K562 (cell line): ENCODE data around the gene SLC44A5. TPM values are rescaled to one million over a fixed set of nuclear protein-coding genes. Genes with fewer than 3 reads are reported as not detected.

Experiments
- ATAC-seq: fragments of 200-7000 bp; cut with Tn5 transposase; 3 replicates; pipeline ENCODE4 v1.9.1; 2020; ENCODE audit warnings: moderate library complexity
- BruUV-seq: library from RNA; stranded (reverse); fragments of 400-500 nt; replicated peaks from 2 replicates; lab custom pipeline; 2021; lab: Mats Ljungman, UMichigan
- CTCF ChIA-PET: fragments of 300-600 bp; formaldehyde crosslinking; extraction: SDS; loops from one replicate; lab custom pipeline; 2021; ENCODE audit warnings: low intra/inter-chr PET ratio; lab: Yijun Ruan, JAX
- POLR2A ChIA-PET: fragments of 300-600, 350-650 bp; sonication (Branson Sonifier 250); formaldehyde crosslinking; extraction: SDS; loops from one replicate; lab custom pipeline; 2021; ENCODE audit warnings: antibody characterized with exemption, inconsistent platforms; lab: Yijun Ruan, JAX
- DNase-seq, 4 experiments: peaks; one replicate each; pipeline versions ENCODE4 v3.0.0 to v3.0.0-alpha.2; 2011 to 2018; ENCODE audit warnings: low spot score in 3 of 4, mixed read lengths in 3 of 4; ENCODE audit errors: extremely low read depth in 1 of 4
- FAIRE-seq: peaks from 2 replicates; lab custom pipeline; 2011; peaks lifted over from hg19 to GRCh38; lab: Jason Lieb, UNC
- H2AFZ ChIP-seq: 2 replicates; pipeline ENCODE4 v1.6.0; 2011; ENCODE audit warnings: low read depth, low read length, control low read depth, inconsistent platforms
- H3K27ac ChIP-seq: fragments of 200-600 bp; 3 replicates; pipeline ENCODE4 v1.8.0; 2011; ENCODE audit warnings: low read depth, mild to moderate bottlenecking, control low read depth, inconsistent platforms, low read length, moderate library complexity, mixed read lengths; ENCODE audit errors: extremely low read depth
- H3K27me3 ChIP-seq, 2 experiments: fragments of 300-600 bp in 1 of 2; 2 replicates in 1 of 2; 3 replicates in 1 of 2; pipeline versions ENCODE4 v1.6.0 to v1.8.0; 2011; ENCODE audit warnings: inconsistent platforms in 2 of 2, low read length in 2 of 2, mild to moderate bottlenecking in 1 of 2, mixed read lengths in 1 of 2, moderate library complexity in 1 of 2; ENCODE audit not compliant: control insufficient read depth in 2 of 2, insufficient read depth in 2 of 2
- H3K36me3 ChIP-seq: fragments of 300-600 bp; 3 replicates; pipeline ENCODE4 v1.8.0; 2011; ENCODE audit warnings: mild to moderate bottlenecking, low read length, inconsistent platforms; ENCODE audit not compliant: control insufficient read depth, insufficient read depth
- H3K4me1 ChIP-seq, 2 experiments: fragments of 200-600 bp in 1 of 2; replicated peaks in 1 of 2; 2 replicates in 1 of 2; 3 replicates in 1 of 2; pipeline versions ENCODE4 v1.5.1 to v1.8.0; 2011; ENCODE audit warnings: inconsistent platforms in 2 of 2, low read length in 2 of 2, mild to moderate bottlenecking in 1 of 2, mixed read lengths in 1 of 2, moderate library complexity in 1 of 2; ENCODE audit not compliant: control insufficient read depth in 2 of 2, insufficient read depth in 2 of 2
- H3K4me2 ChIP-seq: 2 replicates; pipeline ENCODE4 v1.6.1; 2011; ENCODE audit warnings: low read length, control low read depth, inconsistent platforms, mixed read lengths; ENCODE audit not compliant: insufficient read depth
- H3K4me3 ChIP-seq: fragments of 200-600 bp; sonication (generic), shearing (Covaris generic); 2 replicates; pipeline ENCODE4 v1.5.1; 2016; ENCODE audit warnings: control low read depth, inconsistent platforms
- H3K79me2 ChIP-seq: fragments of 200-600 bp; 3 replicates; pipeline ENCODE4 v1.8.0; 2011; ENCODE audit warnings: low read length, inconsistent platforms; ENCODE audit not compliant: control insufficient read depth, insufficient read depth
- H3K9ac ChIP-seq, 2 experiments: 2 replicates each; pipeline versions ENCODE4 v1.6.0 to v1.6.1; 2011; ENCODE audit warnings: low read depth in 2 of 2, low read length in 2 of 2, control low read depth in 1 of 2, inconsistent platforms in 1 of 2, mild to moderate bottlenecking in 1 of 2, mixed read lengths in 1 of 2; ENCODE audit not compliant: insufficient read depth in 1 of 2
- H3K9me1 ChIP-seq: one replicate; pipeline ENCODE4 v1.6.0; 2011; ENCODE audit warnings: inconsistent platforms, mild to moderate bottlenecking, low read length, moderate library complexity; ENCODE audit not compliant: control insufficient read depth, insufficient read depth
- H3K9me3 ChIP-seq: replicated peaks from 2 replicates; pipeline ENCODE4 v1.5.1; 2011; ENCODE audit warnings: low read depth, low read length, inconsistent platforms; ENCODE audit not compliant: control insufficient read depth, insufficient read depth
- H4K20me1 ChIP-seq: replicated peaks from 2 replicates; pipeline ENCODE4 v1.6.1; 2011; ENCODE audit warnings: low read length, inconsistent platforms, mixed read lengths; ENCODE audit not compliant: control insufficient read depth, insufficient read depth
- CBFA2T3 ChIP-seq: fragments of 450-650 bp; IDR thresholded peaks from 2 replicates; pipeline ENCODE4 v1.6.1; 2017
- EGR1 ChIP-seq: fragments of 450-650 bp; conservative IDR thresholded peaks from 2 replicates; pipeline ENCODE4 v1.6.1; 2017; ENCODE audit warnings: mild to moderate bottlenecking
- GATAD2A ChIP-seq: fragments of 450-650 bp; IDR thresholded peaks from 2 replicates; pipeline ENCODE4 v1.6.1; 2017
- HNRNPLL ChIP-seq: fragments of 200-400 bp; formaldehyde crosslinking; IDR thresholded peaks from 2 replicates; pipeline ENCODE4 v1.6.1; 2017; ENCODE audit warnings: low read length, low read depth, mild to moderate bottlenecking; ENCODE audit not compliant: poor library complexity, severe bottlenecking
- KAT7 ChIP-seq: sonication (generic); formaldehyde crosslinking; IDR thresholded peaks from 2 replicates; pipeline ENCODE4 v1.8.0; 2022; ENCODE audit warnings: missing genetic modification reagents, mild to moderate bottlenecking, borderline replicate concordance
- TEAD1 ChIP-seq, 2 experiments: fragments of 450-650 bp in 1 of 2; sonication (generic) in 1 of 2; formaldehyde crosslinking; IDR thresholded peaks; 2 replicates each; pipeline versions ENCODE4 v1.4.0 to v1.8.0; 2020 to 2022; ENCODE audit warnings: mild to moderate bottlenecking in 2 of 2, missing genetic modification reagents in 1 of 2
- YY1 ChIP-seq, 3 experiments: IDR thresholded peaks; 2 replicates each; pipeline ENCODE4 v1.6.1; 2011; ENCODE audit warnings: low read length in 2 of 3, mild to moderate bottlenecking in 2 of 3, moderate library complexity in 2 of 3, borderline replicate concordance in 1 of 3, control low read depth in 1 of 3, low read depth in 1 of 3; ENCODE audit not compliant: insufficient read depth in 3 of 3, insufficient replicate concordance in 2 of 3, control insufficient read depth in 1 of 3, insufficient read length in 1 of 3; ENCODE audit errors: extremely low read depth in 1 of 3
- WGBS: fragments of 100-300 bp; shearing (Covaris generic); methylation state at CpG from one replicate; pipeline ENCODE4 v1.1.6; 2016; ENCODE audit warnings: low coverage, mixed read lengths; ENCODE audit not compliant: insufficient coverage; ENCODE audit errors: missing lambda C conversion rate; 5-methylcytosine and 5-hydroxymethylcytosine counted together
- in situ Hi-C: fragments of 300-500 bp; cut with MboI; formaldehyde crosslinking; loops from 4 replicates; pipeline ENCODE4 v1.15.0; 2018; ENCODE audit warnings: inconsistent platforms, mixed read lengths
- intact Hi-C: fragments of 100-400 bp; cut with micrococcal nuclease; formaldehyde crosslinking; loops from 2 replicates; pipeline ENCODE4 v1.14.2; 2022
- polyA plus RNA-seq, 8 experiments: library from polyadenylated mRNA; depleted of rRNA in 4 of 8; stranded (reverse) in 5 of 8; unstranded in 3 of 8; fragments of >200 nt; fragmentation: Nextera tagmentation in 2 of 8; fragmentation: Illumina TruSeq in 1 of 8; extraction: Ambion mirVana in 2 of 8; extraction: Trizol in 1 of 8; gene quantifications; 2 replicates each; pipeline versions ENCODE4 v1.2.1 to v1.2.3, GENCODE V29; 2011 to 2014; ENCODE audit warnings: inconsistent platforms in 1 of 8, missing spikeins in 1 of 8
- total RNA-seq, 7 experiments: library from RNA; depleted of rRNA in 6 of 7; stranded (reverse); fragments of >200 nt in 6 of 7; fragmentation: Illumina TruSeq in 2 of 7; extraction: Trizol in 2 of 7; gene quantifications; 2 replicates each; pipeline versions ENCODE4 v1.2.1 to v1.2.3, GENCODE V29; 2011 to 2021; ENCODE audit warnings: low replicate concordance in 1 of 7
- TF ChIP-seq, protein P1 (sequence below): fragments of 450-650 bp; IDR thresholded peaks from 2 replicates; pipeline ENCODE4 v1.6.1; 2016; ENCODE audit warnings: mild to moderate bottlenecking

The SLC44A5 gene
- total and polyA plus RNA-seq, 9 of the 15 experiments (the other 6 are each of a cell fraction or from before 2014, with no cell fraction given) = 1.2 to 10.1 (median 3.2) TPM

DNA sequence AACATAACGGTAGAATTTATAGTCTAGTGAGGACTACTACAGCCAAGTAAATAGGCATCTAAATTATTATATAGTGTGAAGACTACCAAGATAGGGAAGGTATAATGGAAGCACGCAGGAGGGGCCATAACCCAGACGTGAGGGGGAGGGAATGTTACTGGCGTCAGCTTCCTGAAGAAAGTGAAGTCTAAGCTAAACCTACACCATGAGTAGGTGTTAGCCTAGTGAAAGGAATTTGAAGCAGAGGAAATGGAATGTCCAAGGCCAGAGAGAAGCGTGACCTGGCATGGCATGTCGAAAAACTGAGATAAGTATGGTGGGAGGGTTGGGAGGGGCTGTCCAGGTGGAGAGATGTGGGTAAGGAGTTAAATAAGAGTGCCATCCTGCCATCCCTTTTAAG lies 140.5 kb downstream of the SLC44A5 start:
- BruUV-seq = no TSS peak
- no peaks in the 10 kb centered on the region for H3K36me3 ChIP-seq

More for the DNA sequence above, 140.5 kb downstream of the SLC44A5 start:
- H3K9me3 ChIP-seq = no peaks in the 10 kb centered on the region
- H3K9me1 ChIP-seq = no peaks in the 10 kb centered on the region
- no peaks in the 10 kb centered on the region for H3K27me3 ChIP-seq
- peak overlapping the region; percentile 37 for H3K4me2 ChIP-seq
- WGBS = 19% methylated on average over 6 of the region's 6 CpGs
- FAIRE-seq = peak; percentile 44
- POLR2A ChIA-PET = interaction anchor here (0.6 to 1.4 kb wide), 2 partner anchors 11 to 20 kb away, joined by 3 read pairs; no protein-coding TSS in a partner anchor
- ATAC-seq = peak; percentile 63
- H3K4me3 ChIP-seq = no peak overlapping the region
- TF ChIP-seq HNRNPLL (no peak), KAT7 (CRISPR knock-in tag) (no peak), TEAD1 (CRISPR knock-in tag; IDR thresholded peaks at IDR 0.05) (no peak), GATAD2A (no peak), YY1 (IDR thresholded peaks at IDR 0.05; ENCODE audit: borderline replicate concordance in 1 of 3, control insufficient read depth in 1 of 3, extremely low read depth in 1 of 3, insufficient read depth in 3 of 3, insufficient read length in 1 of 3, insufficient replicate concordance in 2 of 3, low read depth in 1 of 3, low read length in 2 of 3) (peak in 1 of 3 experiments; percentile 58), EGR1 (0 out of 2 replicates have a peak, but pooled peaks have one; percentile 16), CBFA2T3 (peak; percentile 7; the same call in 1 of the 2 replicates)
- TF ChIP-seq, protein P1, sequence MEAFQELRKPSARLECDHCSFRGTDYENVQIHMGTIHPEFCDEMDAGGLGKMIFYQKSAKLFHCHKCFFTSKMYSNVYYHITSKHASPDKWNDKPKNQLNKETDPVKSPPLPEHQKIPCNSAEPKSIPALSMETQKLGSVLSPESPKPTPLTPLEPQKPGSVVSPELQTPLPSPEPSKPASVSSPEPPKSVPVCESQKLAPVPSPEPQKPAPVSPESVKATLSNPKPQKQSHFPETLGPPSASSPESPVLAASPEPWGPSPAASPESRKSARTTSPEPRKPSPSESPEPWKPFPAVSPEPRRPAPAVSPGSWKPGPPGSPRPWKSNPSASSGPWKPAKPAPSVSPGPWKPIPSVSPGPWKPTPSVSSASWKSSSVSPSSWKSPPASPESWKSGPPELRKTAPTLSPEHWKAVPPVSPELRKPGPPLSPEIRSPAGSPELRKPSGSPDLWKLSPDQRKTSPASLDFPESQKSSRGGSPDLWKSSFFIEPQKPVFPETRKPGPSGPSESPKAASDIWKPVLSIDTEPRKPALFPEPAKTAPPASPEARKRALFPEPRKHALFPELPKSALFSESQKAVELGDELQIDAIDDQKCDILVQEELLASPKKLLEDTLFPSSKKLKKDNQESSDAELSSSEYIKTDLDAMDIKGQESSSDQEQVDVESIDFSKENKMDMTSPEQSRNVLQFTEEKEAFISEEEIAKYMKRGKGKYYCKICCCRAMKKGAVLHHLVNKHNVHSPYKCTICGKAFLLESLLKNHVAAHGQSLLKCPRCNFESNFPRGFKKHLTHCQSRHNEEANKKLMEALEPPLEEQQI = no peak
- CTCF ChIA-PET = no interaction called here
- H3K9ac ChIP-seq = peak overlapping the region in 1 of 2 experiments; percentile 15; a peak in 1 of 4 replicates
- peaks cover 14 to 42% of the 10 kb centered on the region in 2 experiments; a peak in 4 of 5 replicates for H3K4me1 ChIP-seq
- H3K79me2 ChIP-seq = no peaks in the 10 kb centered on the region
- in situ Hi-C loops (no loop called here), intact Hi-C loops (no loop called here)
- H3K27ac ChIP-seq = peak overlapping the region; percentile 60
- DNase-seq = peak in 1 of 4 experiments; percentile 34
- peak overlapping the region; percentile 75 for H2AFZ ChIP-seq
- no peaks in the 10 kb centered on the region for H4K20me1 ChIP-seq
